Pancreas (tissue), 10 donors: ENCODE data around the gene NPPC. TPM values are rescaled to one million over a fixed set of nuclear protein-coding genes. Genes with fewer than 3 reads are reported as not detected.

ENCODE experiments used
- ATAC-seq, 4 donors: fragments of 200-7000 bp; cut with Tn5 transposase; one replicate each; pipeline versions ENCODE4 v1.8.0 to v1.9.1; 2020; ENCODE audit warnings: mild to moderate bottlenecking in 4 of 4, moderate library complexity in 4 of 4
- DNase-seq, 6 donors: peaks; one replicate each; pipeline ENCODE4 v3.0.0-alpha.2; 2020
- FAIRE-seq: peaks from 2 replicates; lab custom pipeline; 2012; peaks lifted over from hg19 to GRCh38; lab: Jason Lieb, UNC
- H3K27ac ChIP-seq, 4 donors: fragments of 200-600 bp; sonication (generic); 1 replicate in 3 of 4; 2 replicates in 1 of 4; pipeline versions ENCODE4 v1.5.0 to v1.8.0; 2020
- H3K27me3 ChIP-seq, 4 donors: fragments of 200-600 bp; one replicate each; pipeline ENCODE4 v1.8.0; 2021
- H3K36me3 ChIP-seq, 3 donors: fragments of 200-600 bp; sonication (generic) in 1 of 3; one replicate each; pipeline versions ENCODE4 v1.5.0 to v1.8.0; 2020 to 2021
- H3K4me1 ChIP-seq, 3 donors: fragments of 200-600 bp; one replicate each; pipeline ENCODE4 v1.8.0; 2021
- H3K4me3 ChIP-seq, 4 donors: fragments of 200-600 bp; sonication (generic) in 2 of 4; one replicate each; pipeline versions ENCODE4 v1.5.0 to v1.8.0; 2020 to 2021
- H3K9me3 ChIP-seq, 4 donors: fragments of 200-600 bp; one replicate each; pipeline ENCODE4 v1.8.0; 2021
- WGBS, 2 donors: extraction: QIAGEN DNeasy Blood & Tissue Kit; methylation state at CpG; one replicate each; pipeline ENCODE4 v1.1.7; 2013; 5-methylcytosine and 5-hydroxymethylcytosine counted together
- intact Hi-C, 3 donors: fragments of 100-400 bp; cut with DNase I; formaldehyde crosslinking; loops; one replicate each; pipeline versions ENCODE4 v1.11.1 to v1.14.2; 2022
- polyA plus RNA-seq, 2 donors: library from polyadenylated mRNA; stranded (reverse); fragments of 200-250 nt; gene quantifications; one replicate each; pipeline ENCODE4 v1.2.3, GENCODE V29; 2013
- total RNA-seq, 6 donors: library from RNA; stranded (reverse); fragmentation: NEBNext Ultra II Directional in 4 of 6; extraction: Animal tissue kit (Norgen Biotek cat#: 25700) in 4 of 6; gene quantifications; one replicate each; pipeline versions ENCODE4 v1.2.1 to v1.2.4, GENCODE V29; 2021 to 2023
- TF ChIP-seq, protein P1 (sequence below), 4 donors: fragments of 200-600 bp; sonication (generic) in 3 of 4; IDR thresholded peaks; one replicate each; pipeline versions ENCODE4 v1.5.0 to v1.8.0; 2021; ENCODE audit warnings: antibody characterized with exemption in 4 of 4
- donor health status: healthy with polysubstance abuse.
- donor health status: DM: no; HTN: no; CAD: no; lungs with moderate emphysema.
- donor health status: DM: no; HTN: no; CAD: no.
- donor health status: control.
- donor health status: control.
- donor health status: Bipolar disorder and iron deficiency.
- donor health status: DM: yes; HTN: yes; CAD: no.
- donor health status: DM: no; HTN: no; CAD: no.
- donor health status: DM: no; HTN: no; CAD: no.
- donor health status: DM: yes; HTN: yes; CAD: no.

NPPC gene, protein sequence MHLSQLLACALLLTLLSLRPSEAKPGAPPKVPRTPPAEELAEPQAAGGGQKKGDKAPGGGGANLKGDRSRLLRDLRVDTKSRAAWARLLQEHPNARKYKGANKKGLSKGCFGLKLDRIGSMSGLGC
- total RNA-seq: not detected
- polyA plus RNA-seq: under 1 TPM in 1 of 2 donors, not detected in 1; 0.26 TPM

DNA sequence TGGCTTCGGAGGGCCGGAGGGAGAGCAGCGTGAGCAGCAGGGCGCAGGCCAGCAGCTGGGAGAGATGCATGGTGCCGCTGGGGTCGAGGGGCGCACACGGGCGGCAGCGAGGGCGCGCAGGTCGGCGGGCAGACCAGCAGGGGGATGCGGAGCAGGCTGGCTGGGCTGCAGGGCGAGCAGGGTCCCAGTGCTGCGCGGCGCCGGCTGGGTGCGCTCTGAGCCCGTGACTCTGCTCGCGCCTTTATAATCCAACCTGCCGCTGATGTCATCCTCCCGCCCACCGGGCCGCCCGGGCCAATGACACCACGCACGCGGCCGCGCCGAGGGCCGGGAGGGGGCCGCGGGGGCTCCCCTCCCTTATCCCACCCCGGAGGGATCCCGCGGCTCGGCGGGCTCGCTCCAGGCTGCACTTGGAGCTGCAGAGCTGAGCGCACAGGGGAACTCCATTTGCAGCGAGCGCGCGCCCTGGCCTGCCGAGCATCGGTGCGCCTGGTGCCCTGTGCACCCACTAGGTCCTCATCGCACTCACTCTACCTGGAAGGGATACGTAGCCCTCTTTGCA lies at the start of gene NPPC:
TSS of gene NPPC (minus strand) at position 217 of the 562 bp plus-strand sequence. CDS start at position 70, 147 bp downstream.
- H3K4me3 ChIP-seq: peak within 1 kb of the TSS; percentile 2 to 56 (median 28)
- intact Hi-C loops: loop anchor here in 2 of 3 donors (5.0 to 10.0 kb wide), 3 partner anchors 216 to 401 kb away; no protein-coding TSS in a partner anchor
- WGBS, 2 donors: 1 to 3% methylated on average over 30 to 54 of the region's 54 CpGs
- no peak for FAIRE-seq
- H3K36me3 ChIP-seq: no peaks in the 10 kb centered on the region
- TF ChIP-seq, protein P1, sequence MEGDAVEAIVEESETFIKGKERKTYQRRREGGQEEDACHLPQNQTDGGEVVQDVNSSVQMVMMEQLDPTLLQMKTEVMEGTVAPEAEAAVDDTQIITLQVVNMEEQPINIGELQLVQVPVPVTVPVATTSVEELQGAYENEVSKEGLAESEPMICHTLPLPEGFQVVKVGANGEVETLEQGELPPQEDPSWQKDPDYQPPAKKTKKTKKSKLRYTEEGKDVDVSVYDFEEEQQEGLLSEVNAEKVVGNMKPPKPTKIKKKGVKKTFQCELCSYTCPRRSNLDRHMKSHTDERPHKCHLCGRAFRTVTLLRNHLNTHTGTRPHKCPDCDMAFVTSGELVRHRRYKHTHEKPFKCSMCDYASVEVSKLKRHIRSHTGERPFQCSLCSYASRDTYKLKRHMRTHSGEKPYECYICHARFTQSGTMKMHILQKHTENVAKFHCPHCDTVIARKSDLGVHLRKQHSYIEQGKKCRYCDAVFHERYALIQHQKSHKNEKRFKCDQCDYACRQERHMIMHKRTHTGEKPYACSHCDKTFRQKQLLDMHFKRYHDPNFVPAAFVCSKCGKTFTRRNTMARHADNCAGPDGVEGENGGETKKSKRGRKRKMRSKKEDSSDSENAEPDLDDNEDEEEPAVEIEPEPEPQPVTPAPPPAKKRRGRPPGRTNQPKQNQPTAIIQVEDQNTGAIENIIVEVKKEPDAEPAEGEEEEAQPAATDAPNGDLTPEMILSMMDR (IDR thresholded peaks at IDR 0.05): no peak
- no peak within 1 kb of the TSS for H3K27ac ChIP-seq
- H3K4me1 ChIP-seq: peaks cover 7 to 17% (median 10%) of the 10 kb centered on the region in 3 donors
- ATAC-seq: peak; percentile 53 to 79 (median 74)
- peak in 2 of 6 donors; percentile 34 to 74 for DNase-seq
- H3K9me3 ChIP-seq: no peaks in the 10 kb centered on the region
- peaks cover 0 to 18% (median 3%) of the 10 kb centered on the region in 4 donors for H3K27me3 ChIP-seq

DNA sequence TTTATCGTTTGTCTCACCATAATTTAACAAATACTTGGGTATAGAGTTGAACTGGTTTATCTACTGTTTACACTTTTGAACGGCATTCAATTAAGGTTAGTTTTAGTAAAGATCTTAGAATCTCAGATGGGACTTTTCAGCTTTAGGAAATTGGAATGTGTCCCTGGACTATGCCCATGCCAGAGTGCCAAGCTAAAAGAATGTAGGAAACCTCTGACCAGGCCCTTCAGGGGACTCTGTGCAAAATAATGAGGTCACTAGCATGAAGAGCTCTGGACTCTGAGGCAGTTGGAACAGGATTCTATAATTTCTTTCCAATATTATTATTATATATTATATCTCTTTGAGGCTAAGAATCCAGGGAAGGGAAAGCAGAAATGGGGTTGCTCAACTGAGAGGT lies 48.8 kb upstream of the NPPC start:
- Histone ChIP-seq H3K4me1 (no peaks in the 10 kb centered on the region), H3K27ac (no peak overlapping the region), H3K36me3 (no peaks in the 10 kb centered on the region), H3K4me3 (no peak overlapping the region), H3K9me3 (no peaks in the 10 kb centered on the region), H3K27me3 (no peaks in the 10 kb centered on the region)
- TF ChIP-seq, protein P1 (IDR thresholded peaks at IDR 0.05): no peak
- no peak for FAIRE-seq
- no peak for ATAC-seq
- intact Hi-C loops: no loop called here
- WGBS, 2 donors: 79 to 84% methylated on average over 2 of the region's 2 CpGs
- no peak for DNase-seq

DNA sequence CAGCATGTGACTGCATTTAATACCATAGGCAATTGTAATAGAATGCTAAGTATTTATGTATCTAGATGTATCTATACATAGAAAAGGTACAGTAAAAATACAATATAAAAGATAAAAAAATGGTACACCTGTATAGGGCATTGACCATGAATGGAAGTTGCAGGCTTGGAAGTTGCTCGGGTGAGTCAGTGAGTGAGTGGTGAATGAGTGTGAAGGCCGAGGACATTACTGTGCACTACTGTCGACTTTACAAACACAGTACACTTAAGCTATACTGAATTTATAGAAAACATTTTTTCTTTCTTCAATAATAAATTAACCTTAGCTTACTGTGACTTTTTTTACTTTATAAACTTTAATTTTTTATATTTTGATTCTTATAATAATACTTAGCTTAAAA lies 44.3 kb upstream of the NPPC start:
- Histone ChIP-seq H3K4me3 (no peak overlapping the region), H3K9me3 (no peaks in the 10 kb centered on the region), H3K27me3 (no peaks in the 10 kb centered on the region), H3K27ac (no peak overlapping the region), H3K4me1 (no peaks in the 10 kb centered on the region), H3K36me3 (no peaks in the 10 kb centered on the region)
- 92 to 94% methylated on average over 3 of the region's 3 CpGs for WGBS, 2 donors
- TF ChIP-seq, protein P1 (IDR thresholded peaks at IDR 0.05): no peak
- ATAC-seq (no peak), DNase-seq (no peak), FAIRE-seq (no peak)
- intact Hi-C loops: no loop called here

DNA sequence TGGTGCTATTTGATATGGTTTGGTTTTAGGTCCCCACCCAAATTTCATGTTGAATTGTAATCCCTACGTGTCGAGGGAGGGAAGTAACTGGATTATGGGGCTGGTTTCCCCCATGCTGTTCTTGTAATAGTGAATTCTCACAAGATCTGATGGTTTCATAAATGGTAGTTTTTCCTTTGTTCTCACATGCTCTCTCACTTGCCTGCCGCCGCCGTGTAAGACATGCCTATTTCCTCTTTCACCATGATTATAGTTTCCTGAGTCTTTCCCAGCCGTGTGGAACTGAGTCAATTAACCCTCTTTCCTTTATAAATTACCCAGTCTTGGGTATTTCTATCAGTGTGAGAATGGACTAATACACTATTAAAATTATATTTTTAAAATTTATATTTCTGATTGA lies 42.6 kb upstream of the NPPC start:
- Histone ChIP-seq H3K36me3 (no peaks in the 10 kb centered on the region), H3K27me3 (no peaks in the 10 kb centered on the region), H3K9me3 (no peaks in the 10 kb centered on the region), H3K4me3 (no peak overlapping the region), H3K4me1 (peaks cover 0 to 3% (median 0%) of the 10 kb centered on the region in 3 donors), H3K27ac (no peak overlapping the region)
- 91 to 96% methylated on average over 6 of the region's 6 CpGs for WGBS, 2 donors
- ATAC-seq (no peak), FAIRE-seq (no peak), DNase-seq (no peak)
- intact Hi-C loops: no loop called here
- TF ChIP-seq, protein P1 (IDR thresholded peaks at IDR 0.05): no peak

DNA sequence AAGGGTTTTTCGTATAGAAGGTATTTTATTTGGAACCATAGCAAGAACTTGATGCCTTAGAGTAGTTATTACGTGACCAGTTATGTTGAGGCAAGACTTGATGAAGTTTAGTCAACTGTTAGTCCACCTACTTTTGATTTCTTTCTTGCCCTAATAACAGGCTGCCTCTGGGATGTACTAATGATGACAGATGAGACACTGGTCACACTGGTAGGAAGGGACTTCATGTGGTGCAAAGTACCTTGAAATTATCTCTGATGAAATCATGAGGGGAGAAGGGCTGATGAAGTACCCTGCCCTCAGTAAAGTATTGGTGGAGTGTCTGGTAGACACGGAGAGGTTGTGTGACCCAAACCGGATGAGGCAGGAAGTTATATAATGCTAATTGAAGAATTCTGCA lies 40.7 kb upstream of the NPPC start:
- Histone ChIP-seq H3K4me1 (peaks cover 0 to 15% (median 0%) of the 10 kb centered on the region in 3 donors), H3K27me3 (no peaks in the 10 kb centered on the region), H3K27ac (no peak overlapping the region), H3K4me3 (no peak overlapping the region), H3K9me3 (no peaks in the 10 kb centered on the region), H3K36me3 (no peaks in the 10 kb centered on the region)
- intact Hi-C loops: no loop called here
- TF ChIP-seq, protein P1 (IDR thresholded peaks at IDR 0.05): no peak
- ATAC-seq (no peak), DNase-seq (no peak), FAIRE-seq (no peak)
- 75 to 83% methylated on average over 4 of the region's 4 CpGs for WGBS, 2 donors
